Embryonic facial prominence (tissue), 1 donor: Measurements from ENCODE around the gene INPP5F.
"Not testable (repeated sequence)": the region's sequence is repeated elsewhere in the genome, so short reads cannot be mapped to it uniquely, and the experiment has no call there.

Experiments used
- DNase-seq: peaks from one replicate; pipeline ENCODE4 v3.0.0-alpha.2; 2016; ENCODE audit errors: extremely low spot score

Gene INPP5F

DNA sequence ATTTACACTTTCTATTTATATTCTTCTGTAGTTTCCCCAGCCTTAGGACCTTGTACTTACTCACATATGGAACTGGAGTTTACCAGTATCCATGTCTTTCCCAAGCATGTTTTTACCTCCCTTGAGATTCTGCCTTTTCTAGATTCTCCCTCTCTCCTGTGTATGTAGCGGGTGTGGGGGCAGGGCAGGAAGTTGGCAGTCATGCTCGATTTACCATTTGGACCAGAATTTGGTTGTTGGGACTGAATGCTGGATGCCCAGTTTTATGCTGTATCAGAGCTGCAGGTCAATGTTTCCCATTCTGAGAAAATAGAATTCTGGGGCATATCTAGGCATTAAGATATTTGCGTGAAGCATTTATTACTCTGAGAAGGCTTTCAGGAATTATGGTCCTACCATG lies 14.2 kb downstream of the INPP5F start:
- no peak for DNase-seq

DNA sequence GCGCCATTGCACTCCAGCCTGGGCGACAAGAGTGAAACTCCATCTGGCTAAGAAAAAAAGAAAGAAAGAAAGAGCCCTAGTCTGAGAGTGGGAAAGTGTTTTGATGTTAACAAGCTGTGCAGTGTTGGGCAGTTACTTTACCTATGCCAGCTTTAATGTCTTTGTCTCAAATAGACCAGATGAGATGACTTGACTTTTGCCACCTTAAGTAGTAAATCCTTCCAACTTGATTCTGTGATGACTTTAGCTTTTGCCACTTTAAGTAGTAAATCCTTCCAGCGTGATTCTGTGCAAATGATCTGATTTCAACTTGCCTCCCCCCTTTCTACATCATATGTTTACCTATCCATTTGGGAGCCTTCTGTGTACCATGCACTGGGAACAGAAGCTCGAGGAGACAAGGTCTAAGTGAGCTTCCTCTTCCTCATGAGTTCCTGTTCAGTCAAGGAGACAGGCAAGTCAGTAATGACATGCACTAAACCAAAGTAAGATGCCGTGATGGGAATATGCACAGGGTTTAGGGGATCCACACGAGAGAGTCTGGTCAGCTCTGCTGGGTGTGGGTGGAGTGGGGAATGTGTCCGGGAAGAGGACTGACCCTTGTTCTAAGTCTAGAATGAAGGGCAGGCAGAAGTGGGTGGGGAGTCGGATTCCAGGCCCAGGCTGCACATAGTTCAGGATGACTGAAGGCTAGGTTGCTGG lies 17.2 kb downstream of the INPP5F start:
- DNase-seq: no peak

DNA sequence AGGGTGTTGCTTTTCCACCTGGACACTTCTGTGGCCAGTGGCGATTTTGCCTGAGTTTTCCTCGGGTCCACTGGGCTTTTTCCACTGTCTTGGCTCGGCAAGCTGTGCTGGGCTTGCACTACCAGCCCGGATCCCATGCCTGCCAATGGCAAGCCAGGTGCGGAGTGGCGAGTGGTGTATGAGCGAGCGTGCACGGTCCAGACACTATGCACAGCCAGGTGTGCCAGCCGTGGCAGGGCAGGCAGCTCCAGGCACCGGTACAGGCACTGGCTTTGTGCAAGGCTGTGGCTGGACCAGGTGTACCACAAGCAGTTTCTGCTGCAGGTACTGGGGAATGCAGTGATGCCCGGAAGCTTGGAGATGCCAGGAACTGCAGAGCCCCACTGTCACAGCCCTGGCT lies 22.1 kb downstream of the INPP5F start:
- DNase-seq: no peak

- DNase-seq: no peak
These were observed 23.0 kb downstream of the INPP5F start for GRCh38 chr10:119748871-119749270.

DNA sequence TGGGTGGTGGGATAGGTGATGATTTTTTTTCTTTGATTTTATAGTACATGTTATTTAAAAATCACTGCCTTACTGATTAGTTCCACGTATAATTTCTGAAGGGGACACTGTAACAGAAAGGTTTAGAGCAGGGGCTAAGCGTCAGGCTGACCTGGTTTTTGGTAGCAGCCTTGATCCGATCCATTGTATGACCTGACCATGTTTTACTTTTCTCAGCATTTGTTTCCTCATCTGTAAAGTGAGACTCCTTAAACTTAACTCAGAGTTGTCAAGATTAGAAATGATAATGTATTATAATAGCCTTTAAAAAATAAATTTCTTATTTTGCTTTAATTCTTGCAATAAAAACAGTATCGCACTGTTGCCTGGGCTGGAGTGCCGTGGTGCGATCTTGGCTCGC lies 23.6 kb downstream of the INPP5F start:
- DNase-seq: no peak

- DNase-seq: peak; percentile 74
These were observed 24.8 kb downstream of the INPP5F start for GRCh38 chr10:119750391-119751230.

GRCh38 chr10:119753309-119753708 lies 27.5 kb downstream of the INPP5F start:
- no peak for DNase-seq

DNA sequence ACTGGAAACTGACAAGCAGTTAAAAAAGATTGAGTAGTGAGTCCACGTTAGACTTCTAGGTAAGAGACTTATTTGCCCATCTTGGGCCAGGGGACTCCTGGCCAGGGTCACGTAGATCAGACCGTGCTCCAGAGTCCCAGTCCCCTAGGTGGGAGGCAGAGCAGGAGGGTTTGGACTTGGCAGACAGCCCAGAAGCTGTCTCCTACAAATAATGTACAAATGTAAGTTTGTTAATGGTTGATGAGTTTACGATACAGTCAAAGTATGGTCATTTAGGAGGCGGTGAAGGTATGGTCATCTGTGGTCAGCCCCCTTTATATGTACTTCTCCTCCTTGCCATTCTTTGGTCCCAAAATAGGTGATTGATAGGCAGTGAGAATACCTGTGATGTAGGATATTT lies 28.2 kb downstream of the INPP5F start:
- no peak for DNase-seq

DNA sequence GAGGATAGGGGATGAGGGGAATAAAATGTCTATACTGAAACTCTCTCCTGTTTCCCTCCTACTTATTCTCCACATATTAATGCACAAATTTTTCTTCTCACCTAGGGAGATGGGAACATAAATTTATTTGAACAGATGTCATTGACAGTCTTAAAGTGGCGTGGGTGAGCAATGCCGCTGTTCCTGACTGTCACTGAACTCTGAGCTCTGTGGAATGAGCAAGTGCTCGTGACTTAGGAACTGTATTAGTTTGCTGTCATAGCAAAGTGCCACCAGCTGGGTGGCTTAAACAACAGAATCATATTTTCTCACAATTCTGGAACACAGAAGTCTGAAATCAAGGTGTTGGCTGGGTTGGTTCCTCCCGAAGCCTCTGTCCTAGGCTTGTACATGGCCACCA lies 29.1 kb downstream of the INPP5F start:
- DNase-seq: no peak

DNA sequence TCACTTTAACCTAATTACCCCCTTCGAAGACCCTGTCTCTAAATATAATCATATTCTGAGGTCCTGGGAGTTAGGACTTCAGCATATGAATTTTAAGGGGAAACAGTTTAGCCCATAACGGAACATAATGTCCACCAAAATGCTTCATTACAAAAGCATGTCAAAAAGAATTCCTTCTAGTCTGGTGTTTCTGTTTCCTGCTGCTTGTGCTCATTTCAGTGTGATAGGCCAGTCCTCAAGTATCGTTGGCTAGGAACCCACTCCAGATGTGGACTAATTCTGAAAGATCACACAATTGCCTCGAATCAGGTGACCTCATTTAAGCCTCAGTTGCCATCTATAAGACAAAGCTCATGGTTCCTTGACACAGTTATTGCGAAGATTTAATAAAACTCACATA lies 29.6 kb downstream of the INPP5F start:
- DNase-seq: no peak

GRCh38 chr10:119758448-119759195 lies 32.8 kb downstream of the INPP5F start:
- no peak for DNase-seq

DNA sequence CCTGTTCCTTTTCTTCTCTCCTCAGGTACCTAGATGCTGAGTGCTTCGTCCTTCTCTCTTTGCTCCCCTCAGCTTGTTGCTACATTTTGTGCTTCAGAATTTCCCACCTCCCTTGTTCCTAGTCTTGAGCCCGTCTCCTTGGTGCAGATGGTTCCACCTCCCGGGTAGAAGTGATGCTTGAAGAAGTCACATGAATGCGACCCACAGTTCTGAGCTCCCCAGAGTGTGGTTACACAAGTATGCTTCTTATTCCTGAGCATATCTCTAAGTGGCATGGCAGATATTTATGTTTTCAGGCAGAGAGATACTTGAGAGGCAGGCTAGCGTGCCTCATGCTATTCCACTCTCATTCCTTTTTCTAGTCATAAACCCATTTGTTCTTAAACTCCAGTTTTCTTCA lies 34.0 kb downstream of the INPP5F start:
- no peak for DNase-seq

GRCh38 chr10:119761106-119761505 lies 35.3 kb downstream of the INPP5F start:
- no peak for DNase-seq

GRCh38 chr10:119762035-119762434 lies 36.2 kb downstream of the INPP5F start:
- no peak for DNase-seq

GRCh38 chr10:119762805-119763798 lies 37.3 kb downstream of the INPP5F start:
- no peak for DNase-seq

GRCh38 chr10:119768455-119769094 lies 42.7 kb downstream of the INPP5F start:
- no peak for DNase-seq

- DNase-seq: no peak
These were observed 44.0 kb downstream of the INPP5F start for GRCh38 chr10:119769886-119770285.

DNA sequence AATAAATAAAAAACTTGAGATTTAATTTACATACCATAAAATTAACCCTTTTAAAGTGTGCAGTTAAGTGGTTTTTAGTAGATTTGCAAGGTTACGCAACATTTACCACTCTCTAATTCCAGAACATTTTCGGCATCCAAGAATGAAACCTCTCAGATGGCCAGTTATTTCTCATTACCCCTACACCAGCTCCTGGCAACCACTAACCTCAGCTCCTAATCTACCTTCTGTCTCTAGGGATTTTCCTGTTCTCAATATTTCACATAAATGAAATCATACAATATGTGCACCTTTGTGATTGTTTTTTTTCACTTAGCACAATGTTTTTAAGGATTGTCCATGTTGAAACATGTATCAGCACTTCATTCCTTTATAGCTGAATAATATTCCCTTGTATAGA lies 45.1 kb downstream of the INPP5F start:
- DNase-seq: no peak

DNA sequence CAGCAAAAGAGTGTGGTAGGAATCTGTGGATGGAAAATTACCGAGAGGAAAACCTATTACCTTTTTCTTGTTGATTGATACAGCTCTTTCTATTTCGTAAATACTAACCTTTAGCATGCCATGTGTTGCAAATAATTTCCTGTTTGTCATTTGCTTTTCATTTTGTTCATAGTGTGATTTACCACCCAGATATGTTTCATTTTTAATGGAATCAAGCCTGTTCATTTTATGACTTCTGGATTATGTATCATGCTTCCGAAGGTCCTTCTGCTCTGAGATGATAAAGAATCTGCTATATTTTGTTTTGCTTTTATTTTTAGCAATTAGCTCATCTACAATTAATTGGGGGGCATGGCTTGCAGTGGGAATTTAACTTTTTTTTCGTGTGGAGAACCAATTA lies 46.5 kb downstream of the INPP5F start:
- no peak for DNase-seq

GRCh38 chr10:119773041-119773440 lies 47.2 kb downstream of the INPP5F start:
- DNase-seq: not testable (repeated sequence)

GRCh38 chr10:119775529-119775928 lies 49.7 kb downstream of the INPP5F start:
- DNase-seq: no peak
